A549 treated with CORT108297 at 1 μM for 4 hours (cell line): ENCODE data around the gene IL21R. TPM values are rescaled to one million over a fixed set of nuclear protein-coding genes. Genes with fewer than 3 reads are reported as not detected.

ENCODE experiments used
- total RNA-seq: library from RNA; stranded (reverse); fragments of 200-300 nt; extraction: Qiagen RNA extraction; gene quantifications from 5 replicates; pipeline ENCODE4 v1.2.3, GENCODE V29; 2022

IL21R gene
- total RNA-seq = 0.03 TPM in 1 of 5 replicates, not detected in the others

GRCh38 chr16:27401768-27402568, at the start of gene IL21R:
TSS of gene IL21R (plus strand) at chr16:27402174. CDS start at chr16:27430072, 27,898 bp downstream.

Other genes starting within 250 kb of the IL21R start
- gene KDM8, start 198.6 kb upstream of the IL21R start, total RNA-seq = 2.2 to 3.3 TPM (median 2.4 TPM) in 5 replicates
- 55.6 to 63.8 TPM (median 60.2 TPM) in 5 replicates for gene NSMCE1, start 133.4 kb upstream of the IL21R start, total RNA-seq
- 36.7 to 50.0 TPM (median 42.5 TPM) in 5 replicates for gene IL4R, start 88.2 kb upstream of the IL21R start, total RNA-seq
- 72.5 to 89.6 TPM (median 76.6 TPM) in 5 replicates for gene GTF3C1, start 147.7 kb downstream of the IL21R start, total RNA-seq
- 10.0 to 14.5 TPM (median 13.3 TPM) in 5 replicates for gene KATNIP, start 148.0 kb downstream of the IL21R start, total RNA-seq